RPMI8226 (cell line): Measurements from ENCODE around the gene GOLGA8F.
"Not testable (repeated sequence)": the region's sequence is repeated elsewhere in the genome, so short reads cannot be mapped to it uniquely, and the experiment has no call there.

Experiments used
- DNase-seq: peaks from one replicate; pipeline ENCODE4 v3.0.0-alpha.2; 2015

The GOLGA8F gene, protein sequence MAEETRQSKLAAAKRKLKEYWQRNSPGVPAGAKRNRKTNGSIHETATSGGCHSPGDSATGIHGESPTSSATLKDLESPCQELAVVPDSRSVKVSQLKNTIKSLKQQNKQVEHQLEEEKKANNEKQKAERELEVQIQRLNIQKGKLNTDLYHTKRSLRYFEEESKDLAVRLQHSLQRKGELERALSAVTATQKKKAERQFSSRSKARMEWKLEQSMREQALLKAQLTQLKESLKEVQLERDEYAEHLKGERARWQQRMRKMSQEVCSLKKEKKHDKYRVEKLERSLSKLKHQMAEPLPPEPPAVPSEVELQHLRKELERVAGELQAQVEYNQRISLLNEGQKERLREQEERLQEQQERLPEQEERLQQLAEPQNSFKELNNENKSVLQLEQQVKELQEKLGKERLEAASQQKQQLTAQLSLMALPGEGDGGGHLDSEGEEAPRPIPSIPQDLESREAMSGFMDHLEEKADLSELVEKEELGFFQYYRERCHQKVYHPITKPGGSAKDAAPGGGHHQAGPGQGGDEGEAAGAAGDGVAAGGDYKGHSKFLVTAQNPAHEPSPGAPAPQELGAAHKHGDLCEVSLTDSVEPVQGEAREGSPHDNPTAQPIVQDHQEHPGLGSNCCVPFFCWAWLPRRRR

DNA sequence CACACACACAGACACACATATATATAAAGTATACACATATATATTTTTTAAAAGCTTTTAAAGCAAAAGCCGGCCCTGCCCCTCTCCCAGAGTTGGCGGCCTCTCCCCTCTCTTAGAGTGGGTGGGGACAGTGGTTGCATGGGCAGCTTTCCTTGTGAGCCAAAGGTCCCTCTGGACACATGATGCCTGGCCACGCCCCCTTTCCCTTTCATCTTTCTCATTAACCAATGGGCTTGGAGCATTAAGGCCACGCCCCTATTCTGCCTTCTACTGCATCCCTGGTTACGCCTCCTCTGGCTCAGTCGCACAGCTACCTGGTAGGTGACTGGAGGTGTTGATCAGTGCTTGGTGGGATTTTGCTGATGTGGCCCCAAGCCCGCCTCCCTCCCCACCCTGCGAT, at the start of gene GOLGA8F:
GOLGA8F (plus strand) TSS at position 301 of the 400 bp plus-strand sequence; CDS start at position 399, 98 bp downstream.
- DNase-seq = not testable (repeated sequence)

DNA sequence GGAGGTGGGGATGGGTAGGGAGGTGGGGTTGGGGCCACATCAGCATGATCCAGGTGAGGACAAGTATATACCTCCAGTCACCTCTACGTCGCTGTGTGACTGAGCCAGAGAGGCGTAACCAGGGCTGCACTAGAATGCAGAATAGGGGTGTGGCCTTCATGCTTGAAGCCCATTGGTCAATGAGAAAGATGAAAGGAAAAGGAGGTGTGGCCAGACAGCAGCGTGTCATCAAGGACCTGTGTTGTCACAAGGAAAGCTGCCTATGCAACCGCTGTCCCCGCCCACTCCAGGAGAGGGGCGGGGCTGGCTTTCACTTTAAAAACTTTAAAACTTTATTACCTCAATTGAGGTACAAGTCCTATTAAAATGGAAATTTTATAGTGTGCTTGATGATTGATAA, 20.5 kb upstream of the GOLGA8F start, which contains the start of gene GOLGA6L24:
GOLGA6L24 (minus strand) TSS at position 101 of the 400 bp plus-strand sequence; CDS start at position 40, 61 bp downstream.
- DNase-seq = not testable (repeated sequence)

DNA sequence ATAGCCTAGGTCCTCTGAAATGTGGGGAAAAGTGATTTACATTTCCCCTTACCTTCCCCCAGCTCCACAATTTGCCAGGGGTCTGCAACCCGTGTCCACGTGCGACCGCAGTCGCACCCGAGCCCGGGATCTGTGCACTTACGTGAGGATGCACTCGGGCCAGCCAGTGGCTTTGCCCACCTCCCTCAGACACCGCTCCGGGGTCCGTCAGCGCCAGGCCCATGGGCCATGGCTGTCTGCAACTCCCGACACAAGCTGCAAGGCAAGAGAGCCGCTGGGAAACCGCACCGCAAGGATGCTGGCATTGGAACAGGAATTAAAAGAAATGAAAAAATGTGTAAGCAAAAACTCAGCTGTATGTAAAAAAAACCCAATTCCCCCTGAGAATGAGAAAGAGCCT, 13.0 kb upstream of the GOLGA8F start:
- DNase-seq = not testable (repeated sequence)

DNA sequence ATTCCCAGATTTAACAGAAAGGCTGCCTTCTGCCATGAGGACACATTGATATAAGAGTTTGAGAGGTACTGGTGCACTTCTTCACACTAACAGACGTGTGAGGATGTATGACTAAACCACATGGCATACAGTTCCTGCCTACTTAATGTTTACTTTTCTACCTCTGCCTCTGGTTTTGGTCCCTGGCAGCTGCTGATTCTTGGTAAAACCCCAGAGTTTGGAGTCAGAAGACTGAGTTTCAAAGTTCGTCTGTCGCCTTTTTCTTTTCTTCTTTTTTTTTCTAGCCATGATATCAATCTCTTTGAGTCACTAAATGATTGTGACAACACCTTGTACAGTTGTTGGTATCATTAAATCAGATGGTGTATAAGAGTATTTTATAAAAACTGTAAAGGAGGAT, 1.6 kb downstream of the GOLGA8F start:
- not testable (repeated sequence) for DNase-seq

DNA sequence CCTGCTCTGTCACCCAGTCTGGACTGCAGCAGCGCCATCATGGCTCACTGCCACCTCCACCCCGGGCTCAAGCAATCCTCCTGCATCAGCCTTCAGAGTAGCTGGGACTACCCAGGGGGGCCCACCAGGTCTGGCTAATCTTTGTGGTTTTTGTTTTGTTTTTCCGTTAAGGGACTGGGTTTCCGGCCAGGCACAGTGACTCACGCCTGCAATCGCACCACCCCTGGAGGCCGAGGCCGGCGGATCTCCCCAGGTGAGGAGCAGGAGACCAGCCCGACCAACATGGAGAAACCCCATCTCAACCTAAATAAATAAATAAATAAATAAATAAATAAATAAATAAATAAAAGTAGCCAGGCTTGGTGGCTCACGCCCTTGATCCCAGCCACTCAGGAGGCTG, 17.6 kb downstream of the GOLGA8F start:
- DNase-seq = not testable (repeated sequence)

DNA sequence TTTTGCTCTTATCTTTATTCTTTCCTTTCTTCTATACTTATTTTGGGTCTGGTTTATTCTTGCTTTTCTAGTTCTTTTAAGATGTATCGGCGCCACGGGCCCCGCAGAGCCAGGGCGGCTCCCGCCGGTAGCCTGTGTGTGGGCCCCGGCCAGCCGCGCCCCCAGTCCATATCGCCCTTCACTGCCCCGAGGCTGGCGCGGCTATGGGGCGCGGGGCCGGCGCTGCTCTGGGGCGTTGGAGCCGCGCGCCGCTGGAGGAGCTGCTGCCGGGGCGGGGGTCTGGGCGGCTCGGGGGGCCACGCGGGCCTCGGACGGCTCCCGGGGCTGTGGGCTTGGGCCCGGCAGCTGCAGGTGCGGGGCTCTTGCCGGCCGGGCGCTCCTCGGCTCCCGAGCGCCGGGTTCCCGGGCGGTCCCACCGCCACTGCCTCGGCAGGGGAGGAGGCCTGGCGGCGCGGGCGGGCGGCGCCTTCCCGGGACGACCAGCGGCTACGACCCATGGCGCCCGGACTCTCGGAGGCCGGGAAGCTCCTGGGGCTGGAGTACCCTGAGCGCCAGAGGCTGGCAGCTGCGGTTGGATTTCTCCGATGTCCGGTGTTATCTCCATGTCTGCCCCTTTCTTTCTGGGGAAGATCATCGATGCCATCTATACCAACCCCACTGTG, 24.4 kb downstream of the GOLGA8F start:
- DNase-seq = not testable (repeated sequence)

DNA sequence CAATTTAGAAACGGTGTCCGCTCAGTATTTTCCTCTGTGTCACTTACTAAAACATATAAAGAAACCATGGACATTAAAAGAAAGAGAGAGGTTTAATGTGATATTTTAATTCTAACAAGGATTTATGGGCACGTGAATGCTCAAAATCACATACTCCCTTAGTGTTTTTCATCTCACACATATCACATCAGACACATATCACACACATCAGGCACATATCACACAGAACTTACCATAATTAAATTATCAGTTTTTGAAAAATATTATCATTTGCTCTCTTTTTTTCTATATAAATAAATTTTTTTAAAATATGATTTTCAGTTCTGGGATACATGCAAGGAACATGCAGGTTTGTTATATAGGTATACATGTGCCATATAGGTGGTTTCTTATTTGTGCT, 42.0 kb downstream of the GOLGA8F start:
- peak; percentile 1 for DNase-seq

DNA sequence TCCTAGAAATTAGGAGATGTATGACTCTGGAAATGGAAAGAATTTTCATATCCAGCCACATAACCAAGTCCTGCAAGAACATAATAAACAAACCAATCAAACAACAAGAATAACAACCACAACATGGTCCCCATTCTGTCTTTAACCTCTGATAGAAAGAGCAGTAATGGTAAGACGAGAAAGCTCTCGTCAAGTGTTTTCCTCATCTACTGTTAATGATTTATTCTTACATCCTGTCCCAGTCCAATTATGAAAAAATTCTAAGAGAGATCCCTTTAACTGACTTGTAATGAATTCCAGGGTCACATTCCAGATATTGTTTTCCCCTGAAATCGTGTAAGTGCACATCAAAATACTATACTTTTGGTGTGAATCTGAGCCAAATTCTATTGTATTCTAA, 57.1 kb downstream of the GOLGA8F start:
- not testable (repeated sequence) for DNase-seq
